ENCODE data around the gene RAD51B. TPM values are rescaled to one million over a fixed set of nuclear protein-coding genes. Genes with fewer than 3 reads are reported as not detected.

RAD51B gene
- total and polyA plus RNA-seq, 9 of the 15 experiments (the other 6 are each of a cell fraction or from before 2014, with no cell fraction given) = 8.5 to 17.3 (median 11.3) TPM

GRCh38 chr14:68523989-68524725, 704.6 kb downstream of the RAD51B start:
- no peaks in the 10 kb centered on the region for H3K27me3 ChIP-seq (ENCODE audit: control insufficient read depth in 2 of 2, insufficient read depth in 2 of 2, low read length in 2 of 2)
- H3K36me3 ChIP-seq (ENCODE audit: control insufficient read depth, insufficient read depth, low read length) = no peaks in the 10 kb centered on the region
- H3K27ac ChIP-seq (ENCODE audit: extremely low read depth, low read depth, low read length) = no peak overlapping the region
- no peaks in the 10 kb centered on the region for H3K9me1 ChIP-seq (ENCODE audit: control insufficient read depth, insufficient read depth, low read length)
- ATAC-seq (no peak), DNase-seq (ENCODE audit: extremely low read depth in 1 of 4, low spot score in 3 of 4) (no peak), FAIRE-seq (no peak)
- H3K4me1 ChIP-seq (replicated peaks in 1 of 2; ENCODE audit: control insufficient read depth in 2 of 2, insufficient read depth in 2 of 2, low read length in 2 of 2) = no peaks in the 10 kb centered on the region
- no peak overlapping the region for H3K4me2 ChIP-seq (ENCODE audit: insufficient read depth, low read length)
- intact Hi-C loops (cut with micrococcal nuclease) = loop anchor here (5.0 kb wide), 1 partner anchor 293 kb away; no protein-coding TSS in a partner anchor
- H3K79me2 ChIP-seq (ENCODE audit: control insufficient read depth, insufficient read depth, low read length) = no peaks in the 10 kb centered on the region
- TF ChIP-seq ZNF384 (IDR thresholded peaks at IDR 0.05; ENCODE audit: low read depth, low read length) (no peak), ZNF3 (CRISPR knock-in tag; IDR thresholded peaks at IDR 0.05) (no peak), RAD21 (CRISPR knock-in tag; conservative IDR thresholded peaks at IDR 0.05 in 1 of 2, IDR thresholded peaks at IDR 0.05 in 1 of 2) (peak in 1 of 2 experiments; percentile 23; a peak in 2 of 4 replicates), KLF16 (IDR thresholded peaks at IDR 0.05) (no peak), ZNF212 (CRISPR knock-in tag; IDR thresholded peaks at IDR 0.05) (no peak), PTBP1 (IDR thresholded peaks at IDR 0.05; ENCODE audit: low read depth, low read length) (no peak), ARID3A (IDR thresholded peaks at IDR 0.05; ENCODE audit: borderline replicate concordance, low read depth, low read length) (no peak), SNAPC5 (CRISPR knock-in tag; IDR thresholded peaks at IDR 0.05) (no peak), ESRRA (IDR thresholded peaks at IDR 0.05; ENCODE audit: borderline replicate concordance, low read depth) (peak; percentile 63), ZNF41 (CRISPR knock-in tag; conservative IDR thresholded peaks at IDR 0.05) (no peak), CBX2 (IDR thresholded peaks at IDR 0.05; ENCODE audit: insufficient read depth, low read length, poor library complexity, severe bottlenecking) (no peak), CTCF (IDR thresholded peaks at IDR 0.05 in 2 of 3, conservative IDR thresholded peaks at IDR 0.05 in 1 of 3; ENCODE audit: insufficient read depth in 2 of 3, low read depth in 1 of 3, low read length in 3 of 3) (peak; percentile 17 to 26 (median 18); a peak in 1 of 6 replicates), ATF7 (IDR thresholded peaks at IDR 0.05) (no peak), ZBED1 (IDR thresholded peaks at IDR 0.05) (no peak), ATF4 (CRISPR knock-in tag; IDR thresholded peaks at IDR 0.05) (no peak), MAZ (CRISPR knock-in tag; conservative IDR thresholded peaks at IDR 0.05 in 1 of 2, IDR thresholded peaks at IDR 0.05 in 1 of 2) (no peak)
- no peak overlapping the region for H2AFZ ChIP-seq (ENCODE audit: low read depth, low read length)
- ChIA-PET POLR2A (no interaction called here), CTCF (ENCODE audit: low intra/inter-chr PET ratio) (no interaction called here)
- H3K4me3 ChIP-seq = no peak overlapping the region
- 36% methylated on average over 12 of the region's 12 CpGs for WGBS (ENCODE audit: insufficient coverage, low coverage, missing lambda C conversion rate)
- no peak overlapping the region for H3K9ac ChIP-seq (ENCODE audit: insufficient read depth in 1 of 2, low read depth in 2 of 2, low read length in 2 of 2)
- in situ Hi-C loops (cut with MboI) = no loop called here
- H3K9me3 ChIP-seq (replicated peaks; ENCODE audit: control insufficient read depth, insufficient read depth, low read depth, low read length) = no peaks in the 10 kb centered on the region
- H4K20me1 ChIP-seq (replicated peaks; ENCODE audit: control insufficient read depth, insufficient read depth, low read length) = no peaks in the 10 kb centered on the region
- no TSS peak for BruUV-seq (replicated peaks)

Data from K562 (cell line).